HEK293 (cell line): ENCODE data around the gene ACKR1.

Experiments
- CTCF ChIA-PET: fragments of 350-600 bp; formaldehyde crosslinking; extraction: SDS; loops from one replicate; lab custom pipeline; 2021; ENCODE audit warnings: antibody characterized with exemption; lab: Yijun Ruan, JAX
- POLR2A ChIA-PET: fragments of 300-600 bp; formaldehyde crosslinking; extraction: SDS; loops from one replicate; lab custom pipeline; 2020; ENCODE audit warnings: antibody characterized with exemption, inconsistent platforms; lab: Yijun Ruan, JAX
- H3K27ac ChIP-seq: fragments of 200-500 bp; sonication (Bioruptor generic); 2 replicates; pipeline ENCODE4 v1.5.1; 2014; ENCODE audit warnings: low read depth, low read length, control low read depth, inconsistent platforms; ENCODE audit errors: extremely low read depth
- H3K36me3 ChIP-seq, 2 experiments: fragments of 200-500 bp in 1 of 2; sonication (Bioruptor generic) in 1 of 2; 1 replicate in 1 of 2; 2 replicates in 1 of 2; pipeline ENCODE4 v1.5.1; 2014 to 2017; ENCODE audit warnings: inconsistent platforms in 2 of 2, low read length in 2 of 2; ENCODE audit not compliant: control insufficient read depth in 2 of 2, insufficient read depth in 1 of 2
- H3K4me1 ChIP-seq: fragments of 200-500 bp; sonication (Bioruptor generic); 2 replicates; pipeline ENCODE4 v1.5.1; 2014; ENCODE audit warnings: mild to moderate bottlenecking, low read length, inconsistent platforms; ENCODE audit not compliant: control insufficient read depth, insufficient read depth
- H3K4me3 ChIP-seq: 2 replicates; pipeline ENCODE4 v1.5.1; 2011; ENCODE audit warnings: low read depth, mild to moderate bottlenecking, control low read depth, low read length, moderate library complexity
- H3K9me3 ChIP-seq: fragments of 200-500 bp; sonication (Bioruptor generic); 2 replicates; pipeline ENCODE4 v1.5.1; 2014; ENCODE audit warnings: low read depth, low read length, inconsistent platforms; ENCODE audit not compliant: control insufficient read depth, insufficient read depth
- GFI1B ChIP-seq: fragments of 450-650 bp; formaldehyde crosslinking; IDR thresholded peaks from 2 replicates; pipeline ENCODE4 v1.5.1; 2016; ENCODE audit warnings: missing biosample characterization, missing genetic modification characterization
- HIC1 ChIP-seq: fragments of 450-650 bp; formaldehyde crosslinking; IDR thresholded peaks from 2 replicates; pipeline ENCODE4 v1.5.1; 2016; ENCODE audit warnings: missing biosample characterization, missing genetic modification characterization
- IKZF3 ChIP-seq: fragments of 450-650 bp; IDR thresholded peaks from 2 replicates; pipeline ENCODE4 v1.5.0; 2018; ENCODE audit warnings: missing biosample characterization, mild to moderate bottlenecking, missing genetic modification characterization, moderate library complexity
- KLF8 ChIP-seq: fragments of 450-650 bp; formaldehyde crosslinking; IDR thresholded peaks from 2 replicates; pipeline ENCODE4 v1.5.1; 2016; ENCODE audit warnings: missing biosample characterization, missing genetic modification characterization
- KLF9 ChIP-seq: fragments of 450-650 bp; formaldehyde crosslinking; IDR thresholded peaks from 2 replicates; pipeline ENCODE4 v1.5.1; 2016; ENCODE audit warnings: missing biosample characterization, missing genetic modification characterization, low read depth
- REPIN1 ChIP-seq: fragments of 450-650 bp; formaldehyde crosslinking; IDR thresholded peaks from 2 replicates; pipeline ENCODE4 v1.5.1; 2017; ENCODE audit warnings: missing biosample characterization, missing genetic modification characterization, low read depth
- SCRT1 ChIP-seq: fragments of 450-650 bp; formaldehyde crosslinking; IDR thresholded peaks from 2 replicates; pipeline ENCODE4 v1.5.1; 2016; ENCODE audit warnings: missing biosample characterization, missing genetic modification characterization, borderline replicate concordance
- SP3 ChIP-seq: fragments of 450-650 bp; formaldehyde crosslinking; IDR thresholded peaks from 2 replicates; pipeline ENCODE4 v1.5.1; 2016; ENCODE audit warnings: missing biosample characterization, missing genetic modification characterization
- TCF7L2 ChIP-seq: IDR thresholded peaks from 2 replicates; pipeline ENCODE4 v1.6.1; 2011; ENCODE audit warnings: low read depth, mild to moderate bottlenecking, inconsistent platforms, low read length, moderate library complexity, borderline replicate concordance
- ZFP41 ChIP-seq: fragments of 450-650 bp; formaldehyde crosslinking; IDR thresholded peaks from 2 replicates; pipeline ENCODE4 v1.5.1; 2016; ENCODE audit warnings: missing biosample characterization, missing genetic modification characterization, borderline replicate concordance
- ZNF248 ChIP-seq: fragments of 450-650 bp; formaldehyde crosslinking; IDR thresholded peaks from 2 replicates; pipeline ENCODE4 v1.5.1; 2017; ENCODE audit warnings: missing biosample characterization, missing genetic modification characterization
- ZNF266 ChIP-seq: fragments of 450-650 bp; formaldehyde crosslinking; IDR thresholded peaks from 2 replicates; pipeline ENCODE4 v1.5.1; 2016; ENCODE audit warnings: missing biosample characterization, missing genetic modification characterization, low read depth
- ZNF449 ChIP-seq: fragments of 450-650 bp; formaldehyde crosslinking; IDR thresholded peaks from 2 replicates; pipeline ENCODE4 v1.5.1; 2017; ENCODE audit warnings: missing biosample characterization, mild to moderate bottlenecking, missing genetic modification characterization, moderate library complexity
- ZNF544 ChIP-seq: fragments of 450-650 bp; formaldehyde crosslinking; IDR thresholded peaks from 2 replicates; pipeline ENCODE4 v1.5.0; 2017; ENCODE audit warnings: missing biosample characterization, missing genetic modification characterization
- ZNF580 ChIP-seq: fragments of 450-650 bp; formaldehyde crosslinking; IDR thresholded peaks from 2 replicates; pipeline ENCODE4 v1.5.1; 2016; ENCODE audit warnings: missing biosample characterization, missing genetic modification characterization
- ZNF654 ChIP-seq: fragments of 450-650 bp; formaldehyde crosslinking; IDR thresholded peaks from 2 replicates; pipeline ENCODE4 v1.5.1; 2016; ENCODE audit warnings: low read depth, missing biosample characterization, missing genetic modification characterization
- ZNF664 ChIP-seq: fragments of 450-650 bp; formaldehyde crosslinking; IDR thresholded peaks from 2 replicates; pipeline ENCODE4 v1.5.1; 2016; ENCODE audit warnings: missing biosample characterization, missing genetic modification characterization
- ZNF677 ChIP-seq: fragments of 450-650 bp; IDR thresholded peaks from 2 replicates; pipeline ENCODE4 v1.5.0; 2018; ENCODE audit warnings: missing biosample characterization, mild to moderate bottlenecking, missing genetic modification characterization, moderate library complexity
- TF ChIP-seq, protein P1 (sequence below): fragments of 450-650 bp; formaldehyde crosslinking; IDR thresholded peaks from 2 replicates; pipeline ENCODE4 v1.5.1; 2016; ENCODE audit warnings: missing biosample characterization, missing genetic modification characterization
- TF ChIP-seq, protein P2 (sequence below): fragments of 450-650 bp; formaldehyde crosslinking; IDR thresholded peaks from 2 replicates; pipeline ENCODE4 v1.5.1; 2016; ENCODE audit warnings: missing biosample characterization, missing genetic modification characterization

ACKR1 gene

GRCh38 chr1:159214149-159214760, 9.6 kb downstream of the ACKR1 start:
- TF ChIP-seq KLF9 (tag by site-specific recombination) (no peak), ZNF654 (peak; percentile 50), REPIN1 (tag by site-specific recombination) (no peak), KLF8 (tag by site-specific recombination) (no peak), TCF7L2 (no peak), SCRT1 (no peak), ZNF449 (tag by site-specific recombination) (no peak)
- TF ChIP-seq, protein P1, sequence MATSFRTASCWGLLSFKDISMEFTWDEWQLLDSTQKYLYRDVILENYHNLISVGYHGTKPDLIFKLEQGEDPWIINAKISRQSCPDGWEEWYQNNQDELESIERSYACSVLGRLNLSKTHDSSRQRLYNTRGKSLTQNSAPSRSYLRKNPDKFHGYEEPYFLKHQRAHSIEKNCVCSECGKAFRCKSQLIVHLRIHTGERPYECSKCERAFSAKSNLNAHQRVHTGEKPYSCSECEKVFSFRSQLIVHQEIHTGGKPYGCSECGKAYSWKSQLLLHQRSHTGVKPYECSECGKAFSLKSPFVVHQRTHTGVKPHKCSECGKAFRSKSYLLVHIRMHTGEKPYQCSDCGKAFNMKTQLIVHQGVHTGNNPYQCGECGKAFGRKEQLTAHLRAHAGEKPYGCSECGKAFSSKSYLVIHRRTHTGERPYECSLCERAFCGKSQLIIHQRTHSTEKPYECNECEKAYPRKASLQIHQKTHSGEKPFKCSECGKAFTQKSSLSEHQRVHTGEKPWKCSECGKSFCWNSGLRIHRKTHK (tag by site-specific recombination) = no peak
- Histone ChIP-seq H3K9me3 (no peaks in the 10 kb centered on the region), H3K36me3 (no peaks in the 10 kb centered on the region), H3K27ac (no peak overlapping the region), H3K4me1 (no peaks in the 10 kb centered on the region), H3K4me3 (no peak overlapping the region)
- ChIA-PET CTCF (interaction anchor here (0.6 to 9.6 kb wide), 28 partner anchors 9 to 1417 kb away, joined by 3 to 143 read pairs (median 4); no protein-coding TSS in a partner anchor), POLR2A (no interaction called here)

- CTCF ChIA-PET = interaction anchor here (0.6 to 1.5 kb wide), 2 partner anchors 66 to 85 kb away, joined by 3 to 7 read pairs; no protein-coding TSS in a partner anchor
- H3K4me3 ChIP-seq = no peak overlapping the region
- POLR2A ChIA-PET = no interaction called here
- no peaks in the 10 kb centered on the region for H3K36me3 ChIP-seq
- no peak for TF ChIP-seq GFI1B (tag by site-specific recombination)
- no peak for TF ChIP-seq ZFP41 (tag by site-specific recombination)
- no peak for TF ChIP-seq TCF7L2
- no peak for TF ChIP-seq IKZF3 (tag by site-specific recombination)
- TF ChIP-seq ZNF677 (tag by site-specific recombination) = no peak
- no peak for TF ChIP-seq ZNF580 (tag by site-specific recombination)
- TF ChIP-seq ZNF664 (tag by site-specific recombination) = no peak
- H3K9me3 ChIP-seq = no peaks in the 10 kb centered on the region
- H3K27ac ChIP-seq = no peak overlapping the region
- no peaks in the 10 kb centered on the region for H3K4me1 ChIP-seq
Observed at GRCh38 chr1:159218649-159219636, 14.3 kb downstream of the ACKR1 start.

- Histone ChIP-seq H3K27ac (no peak overlapping the region), H3K4me3 (no peak overlapping the region), H3K36me3 (no peaks in the 10 kb centered on the region), H3K4me1 (no peaks in the 10 kb centered on the region), H3K9me3 (no peaks in the 10 kb centered on the region)
- ChIA-PET CTCF (interaction anchor here (1.0 to 2.5 kb wide), 3 partner anchors 9 to 785 kb away, joined by 3 to 12 read pairs (median 4); no protein-coding TSS in a partner anchor), POLR2A (no interaction called here)
- TF ChIP-seq, protein P2, sequence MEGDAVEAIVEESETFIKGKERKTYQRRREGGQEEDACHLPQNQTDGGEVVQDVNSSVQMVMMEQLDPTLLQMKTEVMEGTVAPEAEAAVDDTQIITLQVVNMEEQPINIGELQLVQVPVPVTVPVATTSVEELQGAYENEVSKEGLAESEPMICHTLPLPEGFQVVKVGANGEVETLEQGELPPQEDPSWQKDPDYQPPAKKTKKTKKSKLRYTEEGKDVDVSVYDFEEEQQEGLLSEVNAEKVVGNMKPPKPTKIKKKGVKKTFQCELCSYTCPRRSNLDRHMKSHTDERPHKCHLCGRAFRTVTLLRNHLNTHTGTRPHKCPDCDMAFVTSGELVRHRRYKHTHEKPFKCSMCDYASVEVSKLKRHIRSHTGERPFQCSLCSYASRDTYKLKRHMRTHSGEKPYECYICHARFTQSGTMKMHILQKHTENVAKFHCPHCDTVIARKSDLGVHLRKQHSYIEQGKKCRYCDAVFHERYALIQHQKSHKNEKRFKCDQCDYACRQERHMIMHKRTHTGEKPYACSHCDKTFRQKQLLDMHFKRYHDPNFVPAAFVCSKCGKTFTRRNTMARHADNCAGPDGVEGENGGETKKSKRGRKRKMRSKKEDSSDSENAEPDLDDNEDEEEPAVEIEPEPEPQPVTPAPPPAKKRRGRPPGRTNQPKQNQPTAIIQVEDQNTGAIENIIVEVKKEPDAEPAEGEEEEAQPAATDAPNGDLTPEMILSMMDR (tag by site-specific recombination) = no peak
- TF ChIP-seq ZNF266 (tag by site-specific recombination) = no peak
- no peak for TF ChIP-seq ZNF544
- TF ChIP-seq HIC1 (tag by site-specific recombination) = no peak
- TF ChIP-seq ZNF248 (tag by site-specific recombination) = no peak
- no peak for TF ChIP-seq SP3 (tag by site-specific recombination)
- TF ChIP-seq ZNF664 (tag by site-specific recombination) = no peak
Observed at GRCh38 chr1:159222075-159222865, 17.6 kb downstream of the ACKR1 start.
